ENCODE data around the gene MED13. TPM values are rescaled to one million over a fixed set of nuclear protein-coding genes. Genes with fewer than 3 reads are reported as not detected.

The MED13 gene
- total RNA-seq, 1 donor = 68.8 TPM

DNA sequence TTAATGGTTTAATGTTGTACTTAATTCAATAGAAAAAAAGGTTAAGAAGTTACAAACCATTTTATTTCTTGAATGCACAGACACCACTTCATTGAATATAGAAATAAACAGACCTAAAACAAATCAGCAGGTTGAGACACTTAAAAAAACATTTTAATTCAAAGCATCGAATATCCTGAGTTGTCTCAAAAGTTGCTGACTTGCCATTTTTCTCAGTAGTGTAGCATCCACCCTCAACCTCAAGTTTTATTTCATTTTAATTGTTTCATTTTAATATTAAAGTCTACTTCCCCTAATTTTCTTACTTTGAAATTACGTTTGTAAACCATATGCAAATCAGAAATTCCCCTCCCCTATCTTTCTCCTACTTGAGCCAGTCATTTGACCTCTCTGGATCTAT lies 5.8 kb upstream of the MED13 start:
- H3K4me1 ChIP-seq (ENCODE audit: insufficient read depth, low read length) = no peaks in the 10 kb centered on the region
- no peaks in the 10 kb centered on the region for H3K9me3 ChIP-seq (ENCODE audit: low read depth, low read length)
- no peaks in the 10 kb centered on the region for H3K36me3 ChIP-seq (ENCODE audit: insufficient read depth, low read length)
- H3K27ac ChIP-seq (ENCODE audit: low read depth, low read length) = no peak overlapping the region
- H4K20me1 ChIP-seq (ENCODE audit: insufficient read depth, low read length) = no peaks in the 10 kb centered on the region
- H3K79me2 ChIP-seq (ENCODE audit: insufficient read depth, low read length) = no peaks in the 10 kb centered on the region
- TF ChIP-seq, protein P1, sequence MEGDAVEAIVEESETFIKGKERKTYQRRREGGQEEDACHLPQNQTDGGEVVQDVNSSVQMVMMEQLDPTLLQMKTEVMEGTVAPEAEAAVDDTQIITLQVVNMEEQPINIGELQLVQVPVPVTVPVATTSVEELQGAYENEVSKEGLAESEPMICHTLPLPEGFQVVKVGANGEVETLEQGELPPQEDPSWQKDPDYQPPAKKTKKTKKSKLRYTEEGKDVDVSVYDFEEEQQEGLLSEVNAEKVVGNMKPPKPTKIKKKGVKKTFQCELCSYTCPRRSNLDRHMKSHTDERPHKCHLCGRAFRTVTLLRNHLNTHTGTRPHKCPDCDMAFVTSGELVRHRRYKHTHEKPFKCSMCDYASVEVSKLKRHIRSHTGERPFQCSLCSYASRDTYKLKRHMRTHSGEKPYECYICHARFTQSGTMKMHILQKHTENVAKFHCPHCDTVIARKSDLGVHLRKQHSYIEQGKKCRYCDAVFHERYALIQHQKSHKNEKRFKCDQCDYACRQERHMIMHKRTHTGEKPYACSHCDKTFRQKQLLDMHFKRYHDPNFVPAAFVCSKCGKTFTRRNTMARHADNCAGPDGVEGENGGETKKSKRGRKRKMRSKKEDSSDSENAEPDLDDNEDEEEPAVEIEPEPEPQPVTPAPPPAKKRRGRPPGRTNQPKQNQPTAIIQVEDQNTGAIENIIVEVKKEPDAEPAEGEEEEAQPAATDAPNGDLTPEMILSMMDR (IDR thresholded peaks at IDR 0.05; ENCODE audit: extremely low read depth, low read depth, low read length) = no peak
- no peak overlapping the region for H3K4me2 ChIP-seq (ENCODE audit: insufficient read depth, low read length)
- DNase-seq (ENCODE audit: insufficient read length, low spot score, missing footprints) = no peak
- no peak overlapping the region for H2AFZ ChIP-seq (ENCODE audit: low read length)
- no peaks in the 10 kb centered on the region for H3K27me3 ChIP-seq (ENCODE audit: insufficient read depth, low read length)
- no peak overlapping the region for H3K4me3 ChIP-seq (ENCODE audit: insufficient read depth, low read length)

DNA sequence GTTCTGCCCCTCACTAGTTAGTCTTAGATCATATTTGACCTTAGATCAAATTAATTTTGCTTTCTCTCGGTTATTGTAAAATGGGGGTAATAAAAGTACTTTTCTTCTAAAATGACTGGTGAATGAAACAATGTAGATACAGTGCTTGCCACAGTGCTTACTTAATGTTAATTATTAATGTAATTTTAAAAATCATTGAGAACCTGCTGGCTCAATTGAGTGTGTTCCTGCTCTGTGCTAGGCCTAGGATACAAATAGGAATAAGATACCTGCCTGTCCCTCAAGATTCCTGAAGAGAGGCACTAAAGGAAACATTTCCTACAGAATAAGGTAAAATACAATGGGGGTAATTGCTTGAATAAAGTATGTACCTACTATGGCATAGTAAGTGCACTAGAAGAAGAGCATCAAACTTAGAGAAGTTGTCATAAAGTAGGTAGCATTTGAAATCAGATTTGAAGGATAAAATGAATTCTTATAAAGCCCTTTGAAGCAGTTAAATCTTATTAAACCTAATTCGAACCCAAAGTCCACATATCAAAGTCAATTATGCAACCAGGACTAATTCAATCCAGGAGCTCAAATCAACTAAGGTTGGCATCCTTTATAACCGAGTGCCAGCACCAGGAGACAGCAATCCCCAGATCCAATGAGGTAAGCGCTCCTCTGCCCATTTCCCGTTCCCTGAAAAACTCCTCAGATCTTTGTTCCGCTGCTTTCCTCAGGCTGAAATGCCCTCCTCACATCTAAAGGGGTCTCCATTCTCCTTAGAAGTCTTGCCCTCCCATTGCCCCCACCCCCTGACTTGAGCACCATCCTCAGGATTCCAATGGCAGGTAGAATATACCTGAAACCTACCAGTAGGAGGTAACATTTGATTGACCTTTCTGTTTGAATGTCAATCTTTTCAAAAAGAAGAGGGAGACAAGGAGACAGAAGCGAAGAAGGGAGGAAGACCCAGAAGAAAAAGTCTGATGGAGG lies 2.4 kb upstream of the MED13 start:
- TF ChIP-seq, protein P1 (IDR thresholded peaks at IDR 0.05; ENCODE audit: extremely low read depth, low read depth, low read length) = no peak
- DNase-seq (ENCODE audit: insufficient read length, low spot score, missing footprints) = no peak
- H3K4me1 ChIP-seq (ENCODE audit: insufficient read depth, low read length) = peaks cover 8% of the 10 kb centered on the region
- peaks cover 30% of the 10 kb centered on the region for H3K79me2 ChIP-seq (ENCODE audit: insufficient read depth, low read length)
- H3K4me2 ChIP-seq (ENCODE audit: insufficient read depth, low read length) = no peak overlapping the region
- no peak overlapping the region for H3K27ac ChIP-seq (ENCODE audit: low read depth, low read length)
- no peaks in the 10 kb centered on the region for H3K9me3 ChIP-seq (ENCODE audit: low read depth, low read length)
- H3K36me3 ChIP-seq (ENCODE audit: insufficient read depth, low read length) = no peaks in the 10 kb centered on the region
- peaks cover 22% of the 10 kb centered on the region for H4K20me1 ChIP-seq (ENCODE audit: insufficient read depth, low read length)
- no peaks in the 10 kb centered on the region for H3K27me3 ChIP-seq (ENCODE audit: insufficient read depth, low read length)
- no peak overlapping the region for H2AFZ ChIP-seq (ENCODE audit: low read length)
- H3K4me3 ChIP-seq (ENCODE audit: insufficient read depth, low read length) = no peak overlapping the region

DNA sequence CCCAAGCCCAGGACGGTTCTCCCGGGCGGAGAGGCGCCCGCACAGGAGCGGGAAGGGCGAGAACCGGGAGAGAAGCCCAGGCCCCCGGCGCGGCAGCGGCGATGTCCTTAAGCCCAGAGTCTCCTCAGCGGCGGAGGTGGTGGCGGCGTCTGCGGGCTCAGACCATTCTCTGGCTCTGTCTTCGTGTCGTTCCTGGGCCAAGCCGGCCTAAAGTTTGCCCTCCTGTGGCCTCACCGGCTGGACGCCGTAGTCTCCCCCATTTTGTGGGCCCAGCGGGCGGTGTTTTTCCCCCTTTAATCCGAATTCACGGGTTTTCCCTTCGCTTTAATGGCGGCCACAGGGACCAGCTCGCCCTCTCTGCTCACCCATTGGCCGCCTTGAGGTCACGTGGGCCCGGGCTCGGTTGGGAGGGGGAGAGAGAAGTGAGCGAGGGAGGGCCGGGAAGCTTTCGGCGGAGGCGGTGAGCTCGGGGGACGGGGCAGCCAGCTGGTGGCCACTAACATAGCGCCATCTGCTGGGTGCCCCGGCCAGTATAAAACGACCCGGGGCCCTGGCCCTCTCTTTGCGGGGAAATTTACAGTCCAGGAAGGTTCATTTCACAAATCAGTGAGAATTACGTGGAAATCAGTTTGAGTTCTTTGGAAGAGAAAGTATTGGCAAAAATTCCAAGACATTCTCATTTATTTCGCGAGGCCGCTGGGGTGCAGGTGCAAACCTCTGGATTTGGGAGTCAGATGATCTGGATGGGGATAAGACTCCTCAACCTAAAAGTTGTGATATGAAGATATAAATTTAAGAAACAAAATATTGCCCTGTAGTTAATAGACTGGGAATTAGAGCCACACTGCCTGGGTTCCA lies 762 bp upstream of the MED13 start:
- peak overlapping the region; percentile 66 for H3K4me2 ChIP-seq (ENCODE audit: insufficient read depth, low read length)
- peaks cover 37% of the 10 kb centered on the region for H4K20me1 ChIP-seq (ENCODE audit: insufficient read depth, low read length)
- peak overlapping the region; percentile 98 for H2AFZ ChIP-seq (ENCODE audit: low read length)
- TF ChIP-seq, protein P1 (IDR thresholded peaks at IDR 0.05; ENCODE audit: extremely low read depth, low read depth, low read length) = peak; percentile 91
- peaks cover 11% of the 10 kb centered on the region for H3K4me1 ChIP-seq (ENCODE audit: insufficient read depth, low read length)
- no peaks in the 10 kb centered on the region for H3K27me3 ChIP-seq (ENCODE audit: insufficient read depth, low read length)
- H3K27ac ChIP-seq (ENCODE audit: low read depth, low read length) = peak overlapping the region; percentile 96
- H3K4me3 ChIP-seq (ENCODE audit: insufficient read depth, low read length) = peak overlapping the region; percentile 93
- H3K9me3 ChIP-seq (ENCODE audit: low read depth, low read length) = no peaks in the 10 kb centered on the region
- H3K79me2 ChIP-seq (ENCODE audit: insufficient read depth, low read length) = peaks cover 46% of the 10 kb centered on the region
- peaks cover 8% of the 10 kb centered on the region for H3K36me3 ChIP-seq (ENCODE audit: insufficient read depth, low read length)
- peak; percentile 100 for DNase-seq (ENCODE audit: insufficient read length, low spot score, missing footprints)

Measured in osteoblast (primary cell).